ENCODE data around the gene OR14K1. TPM values are rescaled to one million over a fixed set of nuclear protein-coding genes. Genes with fewer than 3 reads are reported as not detected.

The OR14K1 gene
- total RNA-seq, 1 experiment from 2014 or later, result not detected

GRCh38 chr1:247747616-247748015, 9.2 kb downstream of the OR14K1 start (continued):
- TF ChIP-seq TCF7L2 (IDR thresholded peaks at IDR 0.05; ENCODE audit: borderline replicate concordance, extremely low read depth, insufficient read depth, insufficient read length), result no peak
- no peak for TF ChIP-seq ZFX (IDR thresholded peaks at IDR 0.05)

- Histone ChIP-seq H3K9ac (ENCODE audit: low read length) (no peak within 1 kb of the TSS), H3K79me2 (ENCODE audit: insufficient read depth, low read length) (no peaks in the 10 kb centered on the region), H3K27ac (ENCODE audit: low read depth, low read length) (no peak within 1 kb of the TSS), H4K20me1 (ENCODE audit: insufficient read depth) (no peaks in the 10 kb centered on the region), H3K9me3 (ENCODE audit: control insufficient read depth in 1 of 2, insufficient read depth in 1 of 2, low read depth in 1 of 2, low read length in 2 of 2) (peaks cover 0 to 13% of the 10 kb centered on the region in 2 experiments; a peak in 2 of 4 replicates), H2AFZ (ENCODE audit: low read depth, low read length, poor library complexity, severe bottlenecking) (no peak within 1 kb of the TSS), H3K36me3 (ENCODE audit: control insufficient read depth in 1 of 2, insufficient read depth in 2 of 2, low read length in 2 of 2) (no peaks in the 10 kb centered on the region), H3K4me3 (replicated peaks in 1 of 2; ENCODE audit: low read depth in 1 of 2, low read length in 2 of 2) (no peak within 1 kb of the TSS), H3K9me2 (ENCODE audit: insufficient read depth) (no peaks in the 10 kb centered on the region), H3K27me3 (ENCODE audit: insufficient read depth, low read length) (no peaks in the 10 kb centered on the region), H3K4me2 (ENCODE audit: low read length) (no peak within 1 kb of the TSS), H3K4me1 (ENCODE audit: control insufficient read depth in 1 of 2, insufficient read depth in 2 of 2, low read length in 2 of 2) (no peaks in the 10 kb centered on the region)
- DNase-seq (ENCODE audit: low read depth, low spot score), result no peak
- CTCF ChIA-PET, result no interaction called here
- BruUV-seq (replicated peaks), result no TSS peak
- TF ChIP-seq SIN3A (IDR thresholded peaks at IDR 0.05; ENCODE audit: low read depth), result no peak
- no peak for TF ChIP-seq ELF1 (IDR thresholded peaks at IDR 0.05; ENCODE audit: borderline replicate concordance, low read depth)
- no peak for TF ChIP-seq JUND (IDR thresholded peaks at IDR 0.05)
- TF ChIP-seq ZFX (IDR thresholded peaks at IDR 0.05), result no peak
- no peak for TF ChIP-seq ZNF274 (IDR thresholded peaks at IDR 0.05; ENCODE audit: low read depth, low read length)
- TF ChIP-seq TCF7L2 (IDR thresholded peaks at IDR 0.05; ENCODE audit: borderline replicate concordance, extremely low read depth, insufficient read depth, insufficient read length), result no peak
- TF ChIP-seq POLR2A (IDR thresholded peaks at IDR 0.05; ENCODE audit: borderline replicate concordance, extremely low read depth, insufficient read depth, insufficient read length), result no peak
- no peak for TF ChIP-seq ATF3 (IDR thresholded peaks at IDR 0.05)
- no peak for TF ChIP-seq EZH2 (IDR thresholded peaks at IDR 0.05)
- TF ChIP-seq YY1 (IDR thresholded peaks at IDR 0.05; ENCODE audit: extremely low read depth, insufficient replicate concordance, low read depth, low read length), result no peak
- TF ChIP-seq ZBTB33 (IDR thresholded peaks at IDR 0.05; ENCODE audit: extremely low read depth, insufficient replicate concordance, low read length), result no peak
- TF ChIP-seq CBX3 (IDR thresholded peaks at IDR 0.05; ENCODE audit: low read depth), result no peak
- intact Hi-C loops (cut with micrococcal nuclease), result no loop called here
- POLR2A ChIA-PET, result no interaction called here
- no peak for ATAC-seq
- RAD21 ChIA-PET (ENCODE audit: low non-redundant PET in 1 of 2, low total read pairs in 2 of 2, uncharacterized antibody in 2 of 2, unreplicated experiment in 2 of 2), result no interaction called here
Measured at GRCh38 chr1:247748041-247748440, 9.6 kb downstream of the OR14K1 start, which contains the start of gene OR14A2. TSS of gene OR14A2 (minus strand) at chr1:247748141.

Measured in HCT116 (cell line).